ELR (cell line): ENCODE data around the gene TMEM132D.
A peak's percentile ranks its signal among the peaks of the same experiment; 100 is the strongest.
"Not testable (repeated sequence)": the region's sequence is repeated elsewhere in the genome, so short reads cannot be mapped to it uniquely, and the experiment has no call there.

Experiments used
- DNase-seq: peaks from one replicate; pipeline ENCODE4 v3.0.0-alpha.2; 2015; ENCODE audit warnings: low read depth

The TMEM132D gene

DNA sequence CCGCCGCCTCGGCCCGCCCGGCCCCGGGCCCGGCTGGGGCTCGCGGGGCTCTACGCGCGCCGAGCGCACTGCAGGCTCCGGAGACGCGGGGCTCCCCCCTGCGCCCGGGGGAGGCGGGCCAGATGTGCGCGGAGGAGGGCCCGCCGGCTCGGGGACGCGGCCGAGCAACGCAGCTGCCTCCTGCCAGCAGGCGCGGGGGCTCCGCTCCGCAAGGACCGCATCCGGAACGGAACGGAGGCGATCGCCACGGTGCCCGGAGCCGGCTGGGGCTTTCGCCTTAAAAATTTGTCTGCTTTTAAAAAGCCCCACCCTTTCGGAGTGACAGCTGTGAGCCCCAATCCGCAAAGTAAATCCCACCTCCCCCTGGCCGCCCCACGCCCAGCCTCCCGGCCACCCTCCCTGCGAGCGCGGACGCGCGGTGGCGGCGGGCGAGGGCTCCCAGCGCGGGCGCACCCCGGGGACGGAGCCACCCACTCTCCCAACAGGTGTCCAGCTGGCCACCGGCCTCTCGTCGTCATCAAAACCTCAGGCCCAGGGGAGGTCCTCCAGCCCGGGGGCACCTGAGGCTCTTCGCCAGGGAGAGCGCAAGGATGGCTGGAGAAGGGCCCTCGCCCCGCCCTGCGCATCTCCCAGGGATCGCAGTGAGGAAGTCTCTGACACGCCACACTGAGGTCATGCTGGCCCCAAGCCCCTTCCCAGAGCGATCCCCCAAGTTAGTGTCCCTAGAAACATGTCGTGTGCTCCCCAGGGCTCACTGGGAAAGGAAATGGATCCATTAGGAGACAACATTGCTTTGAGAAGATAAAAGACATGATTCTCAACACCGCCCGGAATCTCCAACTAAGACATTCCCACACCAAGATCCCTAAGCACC lies at the start of gene TMEM132D:
Gene TMEM132D, minus strand, starts transcription at position 70 of the 874 bp plus-strand sequence.
- no peak for DNase-seq

DNA sequence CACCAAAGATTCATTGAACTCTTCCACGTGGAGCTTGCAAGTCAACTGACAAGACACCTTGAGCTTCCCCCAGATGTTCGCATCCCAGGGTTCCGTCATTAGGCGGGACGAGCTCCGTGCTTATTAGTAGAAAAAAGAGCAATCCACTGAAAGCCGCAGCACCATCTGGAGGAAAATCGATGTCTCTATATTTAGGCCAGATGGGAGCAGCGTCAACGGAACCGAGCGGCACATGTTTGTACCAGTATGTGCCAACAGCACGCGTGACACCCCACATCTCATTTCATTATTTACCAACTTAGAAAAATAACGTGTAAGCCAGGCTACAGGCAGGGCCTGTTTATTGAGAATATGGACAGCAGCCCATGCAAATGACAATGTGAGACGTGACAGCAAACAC lies 45.8 kb upstream of the TMEM132D start:
- DNase-seq: no peak

DNA sequence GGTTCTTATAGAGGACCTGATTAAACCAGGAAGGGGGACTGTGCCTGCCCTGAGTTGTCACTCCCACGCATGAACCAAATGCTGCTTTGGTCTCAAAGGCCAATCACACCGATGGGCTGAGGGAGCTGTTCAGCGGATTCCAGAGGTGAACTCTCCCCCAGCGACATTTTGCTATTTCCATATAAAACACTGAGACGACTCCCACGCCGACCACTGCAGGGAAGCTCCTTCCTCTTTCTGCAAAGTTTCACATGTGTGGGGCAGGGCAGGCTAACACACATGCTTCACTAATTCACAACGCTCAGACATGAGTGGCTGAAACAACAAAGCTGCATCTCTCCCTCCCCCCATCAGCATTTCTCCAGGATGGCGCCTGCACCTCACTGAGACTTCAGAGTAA lies 37.8 kb upstream of the TMEM132D start:
- DNase-seq: no peak

DNA sequence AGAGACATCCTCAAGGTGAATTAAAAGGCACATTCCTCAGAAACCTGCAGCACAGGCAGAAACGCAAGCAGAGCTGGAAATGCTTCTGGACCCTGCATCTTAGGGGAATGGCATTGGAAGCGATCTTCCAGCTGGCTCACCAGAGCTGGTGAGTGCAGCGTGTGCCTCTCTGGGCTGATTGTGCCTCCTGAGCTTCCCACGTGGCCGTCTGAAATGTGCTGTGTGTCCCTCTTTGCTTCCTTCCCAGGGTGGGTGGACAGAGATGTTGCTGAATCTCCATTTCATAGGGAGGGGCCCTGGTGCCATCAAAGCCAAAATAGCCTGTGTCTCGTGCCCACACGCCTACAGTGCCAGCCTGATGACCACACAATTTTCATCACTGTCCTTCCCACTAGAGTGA lies 34.3 kb upstream of the TMEM132D start:
- DNase-seq: no peak

DNA sequence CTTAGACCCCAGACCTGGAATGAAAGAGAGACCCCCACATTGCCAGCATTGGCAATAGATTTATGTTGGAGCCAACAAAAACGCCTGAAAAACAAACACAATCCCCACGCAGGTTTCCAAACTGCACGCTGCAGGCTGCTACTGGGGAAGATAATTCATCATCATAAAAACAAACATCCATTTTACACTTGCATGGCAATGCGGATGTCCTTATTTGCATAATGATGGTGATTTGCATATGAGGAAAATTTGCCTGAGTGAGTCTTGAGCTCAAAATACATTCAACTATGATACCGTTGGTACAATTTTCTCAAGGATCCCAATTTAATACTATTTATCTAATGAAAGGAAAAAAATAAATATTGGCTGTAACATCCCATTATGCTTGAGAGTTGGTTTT lies 33.6 kb upstream of the TMEM132D start:
- DNase-seq: no peak

DNA sequence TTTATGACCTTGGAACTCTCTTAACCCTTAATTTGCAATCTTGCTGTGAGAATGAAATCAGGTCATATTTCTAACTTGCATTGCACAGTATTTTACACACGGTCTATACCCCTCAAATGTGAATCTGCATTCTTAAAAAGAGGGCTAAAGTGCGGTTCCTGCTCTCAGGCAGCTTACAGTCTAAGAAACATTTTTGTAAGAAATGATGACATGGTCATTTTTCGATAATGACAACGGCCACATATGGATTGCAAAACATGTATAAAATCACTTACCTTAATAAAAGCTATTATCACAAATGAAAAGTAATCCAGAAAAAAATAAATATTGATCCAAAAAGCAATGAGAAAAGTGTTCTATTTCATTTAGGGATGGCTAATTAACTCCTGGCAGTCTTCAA lies 24.8 kb upstream of the TMEM132D start:
- no peak for DNase-seq

DNA sequence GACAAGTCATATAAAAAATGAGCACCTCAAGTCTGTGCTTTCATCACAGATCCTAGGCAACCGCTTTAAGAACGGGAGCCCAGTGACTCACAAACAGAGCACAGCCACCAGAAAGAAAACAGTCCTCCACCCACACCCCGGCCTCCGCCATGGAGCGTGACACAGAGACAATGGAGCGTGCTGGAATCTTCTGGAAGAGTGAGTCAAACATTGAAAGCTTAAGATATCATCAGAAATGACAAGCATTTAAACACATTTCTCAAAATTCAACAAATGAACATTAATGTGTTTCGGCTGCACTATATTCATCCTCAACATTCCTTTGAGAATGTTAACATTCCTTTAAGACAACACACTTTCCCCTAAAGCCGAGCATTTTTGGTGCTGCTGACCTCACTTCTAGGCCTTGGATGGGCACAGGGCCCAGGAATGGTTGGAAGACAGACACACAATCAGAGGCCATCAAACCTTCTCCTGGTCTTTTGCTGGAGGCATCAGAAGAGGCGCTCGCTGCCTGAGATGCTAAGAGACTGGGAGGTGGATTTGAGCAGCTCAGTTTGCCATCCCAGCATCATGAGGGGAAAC lies 23.6 kb upstream of the TMEM132D start:
- DNase-seq: no peak

DNA sequence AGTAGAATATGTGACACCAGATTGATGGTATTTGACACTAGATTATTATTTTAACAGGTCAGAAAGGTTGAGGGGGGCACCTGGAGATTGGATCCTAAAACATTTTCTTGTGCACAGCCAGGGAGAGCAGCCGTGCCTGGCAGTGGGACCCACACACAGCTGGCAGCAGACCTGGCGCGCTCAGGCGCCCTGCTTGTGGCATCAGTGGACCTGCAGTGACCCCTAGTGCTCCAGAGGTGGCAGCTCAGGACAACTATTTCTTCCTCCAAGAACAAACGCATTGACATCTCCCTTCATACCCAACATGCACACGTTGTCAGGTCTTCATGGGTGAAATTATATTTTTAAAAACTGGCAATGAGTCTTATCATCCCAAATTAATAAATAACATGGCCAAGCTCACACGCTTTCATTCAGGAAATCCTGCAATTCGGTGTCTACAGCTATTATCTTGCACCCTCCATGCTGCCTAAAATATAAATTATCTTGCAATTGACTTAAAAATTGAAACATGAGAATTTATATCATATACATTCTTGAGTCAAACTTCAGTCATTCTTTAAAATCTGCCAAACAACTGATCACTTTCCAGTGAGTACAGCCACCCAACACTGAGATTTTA lies 7.7 kb upstream of the TMEM132D start:
- peak; percentile 3 for DNase-seq

DNA sequence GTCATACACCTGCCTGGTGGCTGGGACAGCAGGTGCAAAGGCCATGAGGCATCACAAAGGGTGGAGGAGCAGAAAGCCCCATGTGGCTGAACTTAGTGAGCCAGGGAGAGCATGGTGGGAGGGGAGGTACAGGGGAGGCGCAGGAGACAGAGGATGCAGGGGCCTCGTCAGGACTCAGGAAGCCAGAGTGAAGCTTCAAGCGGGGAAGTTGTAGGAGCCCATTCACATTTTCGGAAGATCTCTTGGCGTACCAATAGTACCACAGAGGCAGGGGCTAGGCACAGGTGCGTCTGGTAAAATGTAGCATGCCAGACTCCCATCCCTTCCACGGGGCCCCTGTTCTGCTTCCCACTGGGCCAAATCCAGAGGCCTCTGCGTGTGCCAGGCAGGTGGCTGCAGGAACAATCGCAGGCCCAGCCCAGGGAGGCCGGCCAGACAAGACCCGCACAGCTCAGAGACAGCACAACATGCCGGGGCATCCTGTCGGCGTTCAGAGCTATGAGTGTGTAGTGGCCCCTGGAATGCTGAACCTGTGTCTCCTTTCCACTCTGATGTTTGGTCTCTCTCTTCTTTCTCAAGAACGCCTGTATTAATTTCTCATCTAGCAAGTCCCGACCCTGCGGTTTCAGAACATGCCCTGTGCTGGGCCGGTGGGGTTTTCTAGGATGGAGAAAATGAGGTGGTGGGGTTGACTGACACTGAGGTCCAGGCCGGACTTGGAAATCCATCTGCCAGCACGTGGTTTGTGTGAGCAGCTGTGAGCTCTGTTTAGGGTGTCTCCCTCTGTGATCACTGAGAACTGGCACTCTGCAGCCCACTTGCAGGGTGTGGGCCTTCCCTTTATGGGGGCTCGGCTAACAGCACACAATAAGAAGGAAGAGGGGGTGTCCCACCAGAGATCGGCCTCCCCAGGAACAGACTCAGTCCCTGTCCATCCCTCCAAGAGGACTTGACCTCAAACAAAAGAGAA lies 5.5 kb upstream of the TMEM132D start:
- no peak for DNase-seq

DNA sequence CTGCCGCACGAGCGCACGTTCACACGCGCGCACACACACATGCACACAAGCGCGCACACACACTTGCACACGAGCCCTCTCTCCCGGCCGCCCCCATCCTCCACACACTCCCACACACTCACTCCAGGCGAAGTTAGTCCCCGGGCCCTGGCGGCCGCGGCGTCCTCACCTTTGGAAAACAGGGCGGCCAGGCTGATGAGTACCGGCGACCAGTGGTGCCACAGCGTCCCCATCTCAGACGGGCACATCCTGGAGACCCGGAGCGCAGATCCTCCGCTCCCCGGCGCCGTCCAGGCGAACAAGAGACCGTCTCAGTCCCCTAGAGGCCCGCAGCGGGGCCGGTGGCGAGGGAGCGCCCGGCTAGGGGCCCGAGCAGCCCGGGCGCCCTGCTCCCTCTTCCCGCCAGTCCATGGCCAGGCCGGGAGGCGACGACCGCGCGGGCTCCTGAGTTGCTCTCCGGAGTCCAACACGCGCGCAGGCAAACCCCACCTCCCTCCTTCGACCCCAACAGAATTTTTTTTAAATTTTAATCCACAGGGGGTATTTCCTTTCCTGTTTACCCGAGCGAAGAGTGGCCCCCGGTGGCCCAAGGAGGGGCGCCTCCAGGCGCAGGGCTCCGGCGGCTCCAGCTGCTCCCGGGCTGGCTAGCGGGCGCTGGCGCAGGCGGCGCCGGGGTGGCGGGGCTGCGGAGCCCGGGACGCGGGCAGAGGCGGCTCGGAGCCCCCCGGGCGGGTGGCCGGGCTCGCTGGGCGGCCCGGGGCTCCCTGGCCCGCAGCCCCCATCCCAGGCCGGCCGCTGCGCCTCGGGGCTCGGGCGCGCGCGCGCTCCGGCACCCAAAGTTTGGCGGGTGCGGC lies 506 bp downstream of the TMEM132D start:
- no peak for DNase-seq

DNA sequence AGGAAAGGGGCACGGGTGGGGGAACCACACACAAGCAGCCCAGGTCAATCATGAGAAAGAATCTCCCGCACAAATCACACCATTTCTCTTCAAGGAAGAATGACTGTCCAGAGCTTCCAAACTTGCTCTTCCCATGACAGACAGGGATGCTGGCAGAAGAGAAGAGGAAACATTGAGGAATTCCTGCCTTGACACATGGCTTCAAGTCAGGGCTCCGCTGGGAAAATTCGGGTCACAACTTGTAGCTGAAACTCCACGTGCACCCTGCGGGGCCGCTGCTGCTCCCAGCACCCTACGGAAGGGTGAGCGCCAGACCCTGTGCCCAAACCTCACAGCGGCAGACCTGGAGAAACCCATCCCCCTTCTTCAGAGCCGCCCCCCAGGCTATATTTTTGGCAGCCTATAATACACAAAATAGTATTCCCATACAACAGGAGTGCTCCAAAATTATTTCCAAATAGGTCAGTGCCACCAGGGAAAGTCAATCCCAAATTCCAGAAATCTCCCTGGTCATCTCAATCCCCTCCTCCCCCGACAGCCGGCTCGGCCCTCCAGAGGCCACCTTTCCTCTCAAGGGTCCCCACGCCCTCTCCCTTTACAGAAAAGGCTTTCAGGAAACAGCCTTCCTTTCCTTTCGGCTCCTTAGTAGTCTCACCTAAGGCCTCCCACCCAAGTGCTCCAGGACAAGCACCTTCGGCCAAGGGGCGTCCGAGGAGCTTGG lies 1.3 kb downstream of the TMEM132D start:
- no peak for DNase-seq

DNA sequence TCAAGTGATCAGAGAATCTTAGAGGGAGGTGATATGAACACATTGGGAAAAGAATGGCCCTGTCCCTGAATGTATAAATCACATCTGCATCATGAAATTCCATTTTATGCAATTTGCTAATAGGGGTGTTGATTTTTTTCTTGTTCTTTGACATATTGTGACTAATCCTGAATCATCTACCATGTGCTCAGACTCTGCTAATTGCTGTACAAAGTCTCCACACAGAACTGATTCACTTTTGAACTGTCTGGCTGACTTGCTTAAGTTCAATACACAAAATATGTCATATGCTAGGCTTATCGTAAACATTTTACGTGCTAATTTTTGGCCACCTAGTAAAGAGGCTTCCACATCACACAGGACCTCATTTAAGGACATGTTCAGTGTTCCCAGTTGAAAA lies 2.6 kb downstream of the TMEM132D start:
- no peak for DNase-seq

DNA sequence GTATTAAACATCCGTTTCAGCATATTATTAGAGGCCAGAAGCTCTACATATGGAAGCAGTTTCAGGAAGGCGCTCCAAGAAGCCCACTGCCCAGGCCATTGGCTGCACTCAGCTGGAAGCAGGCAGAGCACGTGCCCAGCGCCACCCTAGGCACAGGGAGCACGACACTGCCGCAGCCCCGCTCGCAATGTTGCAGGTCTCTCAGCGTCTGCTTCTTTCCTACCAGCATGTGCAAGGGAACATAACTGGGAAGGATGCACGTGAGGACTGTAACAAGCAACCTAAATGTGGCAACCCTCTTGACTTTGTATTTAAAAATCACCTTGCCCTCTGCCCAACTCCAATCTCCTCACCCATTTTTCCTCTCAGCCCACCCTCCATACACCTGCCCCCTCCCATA lies 3.5 kb downstream of the TMEM132D start:
- DNase-seq: no peak

DNA sequence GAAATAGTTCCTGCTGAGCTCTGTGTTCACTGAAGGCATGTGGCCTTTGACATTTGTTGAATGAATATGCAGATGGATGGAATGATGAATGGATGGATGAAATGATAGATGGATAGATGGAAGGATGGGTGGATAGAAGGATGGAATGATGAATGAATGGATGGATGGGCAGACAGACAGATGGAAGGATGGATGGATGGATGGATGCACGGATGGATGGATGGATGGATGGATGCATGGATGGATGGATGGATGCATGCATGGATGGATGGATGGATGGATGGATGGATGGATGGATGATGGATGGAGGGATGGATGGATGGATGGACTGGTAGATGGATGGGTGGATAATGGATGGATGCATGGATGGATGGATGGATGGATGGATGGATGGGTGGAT lies 4.8 kb downstream of the TMEM132D start:
- not testable (repeated sequence) for DNase-seq

DNA sequence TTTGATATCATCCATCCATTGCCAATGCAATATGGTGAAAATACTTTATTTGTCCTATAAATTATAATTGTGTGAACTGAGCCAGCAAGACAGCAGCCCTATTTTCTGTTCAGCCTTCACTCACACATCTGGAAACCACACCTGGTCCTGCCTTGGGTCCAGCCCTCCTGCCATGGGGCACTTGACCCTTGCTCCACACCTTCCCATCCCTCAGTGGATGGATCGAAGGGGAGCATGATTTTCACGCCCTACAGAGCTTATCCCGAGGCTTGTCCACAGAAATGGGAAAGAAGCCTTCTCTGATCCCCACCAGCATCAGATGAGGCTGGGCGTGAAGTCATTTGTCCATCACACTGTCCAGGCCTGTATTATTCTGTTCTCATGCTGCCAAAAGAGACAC lies 10.1 kb downstream of the TMEM132D start:
- no peak for DNase-seq

DNA sequence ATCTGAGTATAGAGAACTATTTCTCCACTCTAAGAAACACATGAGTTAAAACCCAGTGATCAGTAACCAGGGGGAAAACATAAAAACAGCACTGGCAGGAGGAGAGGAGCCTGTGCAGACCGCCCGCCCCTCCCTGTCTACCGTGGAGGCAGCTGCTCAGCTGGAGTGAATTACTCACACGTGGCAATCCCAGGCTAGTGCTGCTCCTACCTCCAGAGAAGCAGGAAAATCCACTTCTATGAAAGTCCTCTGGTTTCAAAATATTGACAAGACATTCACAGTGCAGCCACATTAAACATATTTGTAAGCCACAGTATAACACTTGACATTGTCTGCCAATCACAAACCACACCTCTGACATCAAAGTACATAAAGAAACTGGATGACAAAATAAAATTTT lies 16.7 kb downstream of the TMEM132D start:
- DNase-seq: no peak

DNA sequence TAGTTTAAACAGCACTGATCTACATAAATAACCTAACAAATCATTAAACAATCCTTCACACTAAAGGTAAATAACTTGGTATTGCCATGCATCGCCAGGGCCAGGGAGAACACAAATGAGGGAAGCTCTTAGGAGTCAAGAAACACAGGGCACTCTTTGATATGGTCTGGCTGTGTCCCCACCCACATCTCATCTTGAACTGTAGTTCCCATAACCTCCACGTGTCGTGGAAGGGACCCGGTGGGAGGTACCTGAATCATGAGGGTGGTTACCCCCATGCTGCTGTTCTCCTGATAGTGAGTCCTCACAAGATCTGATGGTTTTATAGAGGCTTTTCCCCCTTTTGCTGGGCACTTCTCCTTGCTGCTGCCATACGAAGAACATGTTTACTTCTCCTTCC lies 17.3 kb downstream of the TMEM132D start:
- DNase-seq: no peak

DNA sequence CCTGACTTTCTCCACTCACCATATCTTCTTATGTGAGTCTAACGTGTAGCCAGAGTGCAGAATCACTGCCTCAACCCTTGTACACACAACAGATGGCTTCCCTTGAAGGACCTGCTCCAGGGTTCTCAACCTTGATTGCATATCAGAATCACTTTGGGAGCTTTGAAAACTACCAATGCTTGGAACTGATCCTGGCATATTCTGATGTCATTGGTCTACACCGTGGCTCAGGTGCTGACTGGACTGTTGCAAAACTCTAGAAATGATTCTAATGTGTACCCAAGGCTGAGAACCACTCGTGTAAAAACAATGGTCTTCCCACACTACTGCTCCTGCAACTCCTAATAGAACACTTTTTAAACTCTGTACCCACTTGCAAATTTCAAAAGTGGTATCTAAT lies 18.5 kb downstream of the TMEM132D start:
- DNase-seq: no peak

DNA sequence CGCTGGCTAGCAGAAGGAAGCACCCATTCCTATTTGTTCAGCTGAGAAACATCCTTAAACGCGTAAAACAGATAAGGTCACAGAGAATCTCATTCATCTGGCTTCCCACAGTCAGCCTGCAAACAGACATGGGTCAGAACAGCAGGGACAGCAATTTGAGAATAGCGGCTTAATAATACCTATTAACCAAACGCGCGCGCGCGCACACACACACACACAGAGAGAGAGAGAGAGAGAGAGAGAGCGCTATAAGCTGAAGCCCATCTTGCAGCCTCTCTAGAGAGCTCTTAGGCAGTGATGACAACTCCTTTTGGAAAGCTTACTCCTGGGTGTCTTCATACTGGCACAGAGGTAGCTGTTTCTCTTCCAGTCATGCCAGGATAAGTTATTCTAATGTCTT lies 26.4 kb downstream of the TMEM132D start:
- DNase-seq: no peak

DNA sequence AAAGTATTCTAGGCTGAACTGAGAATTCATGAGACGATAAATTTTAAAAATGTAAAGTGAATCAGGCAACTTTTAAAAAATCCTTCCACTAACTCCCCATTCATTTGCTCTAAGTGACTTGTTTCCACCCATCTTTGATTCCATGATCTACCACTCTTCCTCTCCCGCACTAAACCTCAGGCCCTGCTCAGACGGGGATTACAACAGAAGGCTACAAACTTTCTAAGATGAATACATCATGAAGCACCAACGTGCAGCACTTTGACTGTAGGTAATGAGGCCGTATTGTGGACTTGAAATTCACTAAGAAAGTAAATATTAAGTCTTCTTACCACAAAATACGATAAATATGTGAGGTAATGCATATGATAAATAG lies 30.0 kb downstream of the TMEM132D start:
- DNase-seq: no peak
